Putamen (tissue), 1 donor: ENCODE results near the gene PDPK1.
"Not testable (repeated sequence)": the region's sequence is repeated elsewhere in the genome, so short reads cannot be mapped to it uniquely, and the experiment has no call there.

ENCODE experiments used
- DNase-seq: peaks from one replicate; pipeline ENCODE4 v3.0.0-alpha.2; 2016; ENCODE audit warnings: low spot score

Gene PDPK1

GRCh38 chr16:2587891-2588565 lies 50.2 kb downstream of the PDPK1 start:
- peak; percentile 53 for DNase-seq

GRCh38 chr16:2591476-2592240 lies 53.8 kb downstream of the PDPK1 start:
- no peak for DNase-seq

GRCh38 chr16:2592786-2593185 lies 55.0 kb downstream of the PDPK1 start:
- no peak for DNase-seq

GRCh38 chr16:2595393-2596205 lies 57.8 kb downstream of the PDPK1 start:
- peak; percentile 17 for DNase-seq

GRCh38 chr16:2596747-2597559 lies 59.1 kb downstream of the PDPK1 start:
- DNase-seq, result no peak

- DNase-seq, result no peak
Observed at GRCh38 chr16:2597560-2597902, 59.7 kb downstream of the PDPK1 start.

GRCh38 chr16:2598133-2598641 lies 60.4 kb downstream of the PDPK1 start:
- DNase-seq, result no peak

- no peak for DNase-seq
Observed at GRCh38 chr16:2598723-2599122, 60.9 kb downstream of the PDPK1 start.

- DNase-seq, result not testable (repeated sequence)
Observed at GRCh38 chr16:2599165-2599564, 61.3 kb downstream of the PDPK1 start.

GRCh38 chr16:2599785-2600184 lies 62.0 kb downstream of the PDPK1 start:
- DNase-seq, result not testable (repeated sequence)

GRCh38 chr16:2601301-2602025 lies 63.6 kb downstream of the PDPK1 start:
- not testable (repeated sequence) for DNase-seq

- DNase-seq, result not testable (repeated sequence)
Observed at GRCh38 chr16:2602175-2602574, 64.4 kb downstream of the PDPK1 start.

GRCh38 chr16:2603165-2604015 lies 65.6 kb downstream of the PDPK1 start:
- DNase-seq, result peak; percentile 95

- not testable (repeated sequence) for DNase-seq
Observed at GRCh38 chr16:2604016-2604369, 66.2 kb downstream of the PDPK1 start.

- not testable (repeated sequence) for DNase-seq
Observed at GRCh38 chr16:2606820-2607219, 69.0 kb downstream of the PDPK1 start.

- not testable (repeated sequence) for DNase-seq
Observed at GRCh38 chr16:2609345-2609744, 71.5 kb downstream of the PDPK1 start.

- DNase-seq, result no peak
Observed at GRCh38 chr16:2609827-2610470, 72.1 kb downstream of the PDPK1 start.

GRCh38 chr16:2610781-2611498 lies 73.1 kb downstream of the PDPK1 start:
- DNase-seq, result no peak

GRCh38 chr16:2611499-2611862 lies 73.7 kb downstream of the PDPK1 start:
- DNase-seq, result no peak
